IMR-90 (cell line): Measurements from ENCODE around the gene SYT10. TPM values are rescaled to one million over a fixed set of nuclear protein-coding genes. Genes with fewer than 3 reads are reported as not detected.

Experiments
- ATAC-seq: fragments of 200-7000 bp; cut with Tn5 transposase; 2 replicates; pipeline ENCODE4 v1.9.1; 2020; ENCODE audit warnings: low read depth, mild to moderate bottlenecking, moderate library complexity
- BruUV-seq: library from RNA; stranded (reverse); fragments of 400-500 nt; replicated peaks from 2 replicates; lab custom pipeline; 2021; lab: Mats Ljungman, UMichigan
- CTCF ChIA-PET: fragments of 300-600 bp; formaldehyde crosslinking; extraction: SDS; loops from one replicate; lab custom pipeline; 2021; ENCODE audit warnings: antibody characterized with exemption; lab: Yijun Ruan, JAX
- POLR2A ChIA-PET: fragments of 300-600 bp; sonication (Branson Sonifier 250); formaldehyde crosslinking; loops from one replicate; lab custom pipeline; 2022; ENCODE audit warnings: antibody characterized with exemption; ENCODE audit not compliant: unreplicated experiment; lab: Charles Lee
- DNase-seq: peaks from one replicate; pipeline ENCODE4 v3.0.0; 2013
- H2AFZ ChIP-seq: replicated peaks from 2 replicates; pipeline ENCODE3; 2013; ENCODE audit warnings: low read length, mild to moderate bottlenecking; ENCODE audit not compliant: poor library complexity
- H2AK5ac ChIP-seq: 2 replicates; pipeline ENCODE4 v1.6.1; 2013; ENCODE audit warnings: low read depth, low read length, inconsistent platforms
- H2AK9ac ChIP-seq: replicated peaks from 2 replicates; pipeline ENCODE3; 2013; ENCODE audit warnings: mild to moderate bottlenecking, low read depth, low read length, moderate library complexity; ENCODE audit not compliant: poor library complexity
- H2BK120ac ChIP-seq: 2 replicates; pipeline ENCODE4 v1.6.1; 2013; ENCODE audit warnings: low read depth, low read length, inconsistent platforms
- H2BK15ac ChIP-seq: 3 replicates; pipeline ENCODE4 v1.6.1; 2013; ENCODE audit warnings: low read depth, low read length, inconsistent platforms
- H2BK20ac ChIP-seq: 2 replicates; pipeline ENCODE4 v1.6.1; 2013; ENCODE audit warnings: low read depth, mild to moderate bottlenecking, inconsistent platforms, low read length, moderate library complexity
- H2BK5ac ChIP-seq: 2 replicates; pipeline ENCODE4 v1.6.1; 2013; ENCODE audit warnings: mild to moderate bottlenecking, low read depth, low read length, inconsistent platforms; ENCODE audit not compliant: poor library complexity, severe bottlenecking
- H3K14ac ChIP-seq: replicated peaks from 2 replicates; pipeline ENCODE4 v1.6.1; 2013; ENCODE audit warnings: low read depth, low read length, inconsistent platforms
- H3K18ac ChIP-seq: 2 replicates; pipeline ENCODE4 v1.6.1; 2013; ENCODE audit warnings: low read depth, low read length, control low read depth
- H3K23ac ChIP-seq: 2 replicates; pipeline ENCODE4 v1.6.1; 2013; ENCODE audit warnings: low read depth, low read length, inconsistent platforms
- H3K27ac ChIP-seq: 2 replicates; pipeline ENCODE4 v1.5.1; 2013; ENCODE audit warnings: mild to moderate bottlenecking, control low read depth, low read length; ENCODE audit not compliant: insufficient read depth
- H3K27me3 ChIP-seq: 2 replicates; pipeline ENCODE4 v1.6.1; 2013; ENCODE audit warnings: low read length; ENCODE audit not compliant: control insufficient read depth, insufficient read depth
- H3K36me3 ChIP-seq: 2 replicates; pipeline ENCODE4 v1.6.1; 2013; ENCODE audit warnings: low read length, mixed read lengths; ENCODE audit not compliant: control insufficient read depth, insufficient read depth
- H3K4ac ChIP-seq: 2 replicates; pipeline ENCODE4 v1.6.1; 2013; ENCODE audit warnings: low read depth, low read length, inconsistent platforms
- H3K4me1 ChIP-seq: 2 replicates; pipeline ENCODE4 v1.6.1; 2013; ENCODE audit warnings: low read length, mixed read lengths; ENCODE audit not compliant: control insufficient read depth, insufficient read depth
- H3K4me2 ChIP-seq: 2 replicates; pipeline ENCODE4 v1.6.1; 2013; ENCODE audit warnings: low read depth, mild to moderate bottlenecking, control low read depth, low read length, moderate library complexity
- H3K4me3 ChIP-seq: 2 replicates; pipeline ENCODE4 v1.5.1; 2013; ENCODE audit warnings: low read depth, mild to moderate bottlenecking, control low read depth, low read length, moderate library complexity; ENCODE audit not compliant: insufficient read depth
- H3K56ac ChIP-seq: 2 replicates; pipeline ENCODE4 v1.6.1; 2013; ENCODE audit warnings: low read length, inconsistent platforms; ENCODE audit not compliant: insufficient read depth; ENCODE audit errors: extremely low read depth
- H3K79me1 ChIP-seq, 2 experiments: 2 replicates each; pipeline ENCODE4 v1.6.1; 2013; ENCODE audit warnings: low read length in 2 of 2, inconsistent platforms in 1 of 2, low read depth in 1 of 2
- H3K9ac ChIP-seq: 2 replicates; pipeline ENCODE4 v1.6.1; 2013; ENCODE audit warnings: low read depth, low read length, control low read depth
- H3K9me1 ChIP-seq: 2 replicates; pipeline ENCODE4 v1.6.1; 2013; ENCODE audit warnings: low read length, inconsistent platforms; ENCODE audit not compliant: insufficient read depth
- H3K9me3 ChIP-seq: 2 replicates; pipeline ENCODE4 v1.6.1; 2013; ENCODE audit warnings: low read length; ENCODE audit not compliant: control insufficient read depth, insufficient read depth
- H4K20me1 ChIP-seq: 2 replicates; pipeline ENCODE4 v1.6.1; 2013; ENCODE audit warnings: low read length, inconsistent platforms; ENCODE audit not compliant: insufficient read depth
- H4K5ac ChIP-seq: 2 replicates; pipeline ENCODE4 v1.6.1; 2013; ENCODE audit warnings: mild to moderate bottlenecking, low read depth, low read length, control low read depth
- H4K8ac ChIP-seq, 2 experiments: 2 replicates each; pipeline ENCODE4 v1.6.1; 2013; ENCODE audit warnings: low read depth in 2 of 2, low read length in 2 of 2, control low read depth in 1 of 2, inconsistent platforms in 1 of 2
- H4K91ac ChIP-seq: 2 replicates; pipeline ENCODE4 v1.6.1; 2013; ENCODE audit warnings: low read depth, low read length, inconsistent platforms; ENCODE audit not compliant: insufficient read depth
- WGBS, 2 experiments: methylation state at CpG; one replicate each; pipeline versions ENCODE4 v1.1.5 to v1.1.7; 2013; ENCODE audit warnings: missing lambda C conversion rate in 2 of 2; ENCODE audit not compliant: insufficient read length in 1 of 2; ENCODE audit errors: extremely low coverage in 2 of 2; 5-methylcytosine and 5-hydroxymethylcytosine counted together
- dilution Hi-C: fragments of 300-500 bp; cut with HindIII; formaldehyde crosslinking; loops from one replicate; pipeline ENCODE4 v1.14.3; 2018; ENCODE audit warnings: low sequenced_read_pairs; ENCODE audit not compliant: unreplicated experiment
- in situ Hi-C: fragments of 300-500 bp; cut with MboI; formaldehyde crosslinking; loops from 3 replicates; pipeline ENCODE4 v1.14.3; 2019; ENCODE audit warnings: low sequenced_read_pairs, inconsistent platforms, mixed read lengths
- intact Hi-C: fragments of 100-400 bp; cut with micrococcal nuclease; formaldehyde crosslinking; loops from 2 replicates; pipeline ENCODE4 v1.10.0; 2022
- polyA plus RNA-seq, 3 experiments: library from polyadenylated mRNA; depleted of rRNA; stranded (reverse); fragments of >200 nt; gene quantifications; 2 replicates each; pipeline ENCODE4 v1.2.3, GENCODE V29; 2012; ENCODE audit warnings: low replicate concordance in 1 of 3
- total RNA-seq: library from RNA; depleted of rRNA; stranded (reverse); fragments of >200 nt; gene quantifications from 2 replicates; pipeline ENCODE4 v1.2.3, GENCODE V29; 2012
- TF ChIP-seq, protein P1 (sequence below): fragments of 150-350 bp; IDR thresholded peaks from 2 replicates; pipeline ENCODE4 v1.6.1; 2017; ENCODE audit warnings: mild to moderate bottlenecking, antibody characterized with exemption, low read length, low read depth

SYT10 gene
- total and polyA plus RNA-seq, 2 of the 4 experiments (the other 2 are of a cell fraction) = not detected

DNA sequence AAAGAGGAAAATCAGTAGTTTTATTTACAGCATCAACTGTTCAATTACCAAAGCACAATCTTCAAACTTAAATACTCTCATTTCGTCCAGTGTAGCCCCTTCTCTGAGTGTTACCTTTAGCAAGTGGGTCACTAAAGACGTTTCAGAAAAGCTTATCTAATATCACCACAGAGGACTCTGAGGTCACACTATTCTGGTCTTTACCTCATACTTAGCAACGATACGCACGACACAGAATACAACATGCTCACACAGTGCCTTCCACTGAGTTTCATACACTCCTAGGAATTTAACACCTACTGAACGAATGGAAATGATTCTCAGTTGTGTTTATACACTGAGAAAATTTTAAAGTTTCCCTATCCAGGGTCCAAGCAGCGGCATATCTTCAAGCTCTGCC lies 2.0 kb downstream of the SYT10 start:
- ATAC-seq = no peak
- Histone ChIP-seq H3K4me2 (no peak overlapping the region), H4K20me1 (no peaks in the 10 kb centered on the region), H3K36me3 (no peaks in the 10 kb centered on the region), H3K27me3 (peaks cover 10% of the 10 kb centered on the region), H3K56ac (no peak overlapping the region), H4K91ac (no peak overlapping the region), H2BK20ac (no peak overlapping the region), H3K23ac (no peak overlapping the region), H2BK15ac (no peak overlapping the region), H3K4me3 (no peak overlapping the region), H2AFZ (no peak overlapping the region), H3K27ac (no peak overlapping the region), H2BK120ac (no peak overlapping the region), H3K4me1 (no peaks in the 10 kb centered on the region), H2BK5ac (no peak overlapping the region), H2AK5ac (no peak overlapping the region), H3K14ac (no peak overlapping the region), H4K8ac (no peak overlapping the region), H2AK9ac (no peak overlapping the region), H3K4ac (no peak overlapping the region), H3K9me1 (no peaks in the 10 kb centered on the region), H3K79me1 (no peaks in the 10 kb centered on the region), H3K18ac (no peak overlapping the region), H4K5ac (no peak overlapping the region), H3K9me3 (peaks cover 2% of the 10 kb centered on the region; the same call in 1 of the 2 replicates), H3K9ac (no peak overlapping the region)
- in situ Hi-C loops = no loop called here
- TF ChIP-seq, protein P1, sequence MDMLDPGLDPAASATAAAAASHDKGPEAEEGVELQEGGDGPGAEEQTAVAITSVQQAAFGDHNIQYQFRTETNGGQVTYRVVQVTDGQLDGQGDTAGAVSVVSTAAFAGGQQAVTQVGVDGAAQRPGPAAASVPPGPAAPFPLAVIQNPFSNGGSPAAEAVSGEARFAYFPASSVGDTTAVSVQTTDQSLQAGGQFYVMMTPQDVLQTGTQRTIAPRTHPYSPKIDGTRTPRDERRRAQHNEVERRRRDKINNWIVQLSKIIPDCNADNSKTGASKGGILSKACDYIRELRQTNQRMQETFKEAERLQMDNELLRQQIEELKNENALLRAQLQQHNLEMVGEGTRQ = no peak
- CTCF ChIA-PET = no interaction called here
- no peak for DNase-seq
- POLR2A ChIA-PET = no interaction called here
- BruUV-seq = no TSS peak
- no CpG with 5 or more reads among the region's 7 CpGs for WGBS, 2 experiments
- dilution Hi-C loops = no loop called here
- intact Hi-C loops = no loop called here
